ENCODE data around the gene APP.

Gene APP

GRCh38 chr21:25931765-25932164, 238.8 kb downstream of the APP start:
- TF ChIP-seq EZH2 (IDR thresholded peaks at IDR 0.05; ENCODE audit: borderline replicate concordance, low read length), result no peak
- TF ChIP-seq, protein P1, sequence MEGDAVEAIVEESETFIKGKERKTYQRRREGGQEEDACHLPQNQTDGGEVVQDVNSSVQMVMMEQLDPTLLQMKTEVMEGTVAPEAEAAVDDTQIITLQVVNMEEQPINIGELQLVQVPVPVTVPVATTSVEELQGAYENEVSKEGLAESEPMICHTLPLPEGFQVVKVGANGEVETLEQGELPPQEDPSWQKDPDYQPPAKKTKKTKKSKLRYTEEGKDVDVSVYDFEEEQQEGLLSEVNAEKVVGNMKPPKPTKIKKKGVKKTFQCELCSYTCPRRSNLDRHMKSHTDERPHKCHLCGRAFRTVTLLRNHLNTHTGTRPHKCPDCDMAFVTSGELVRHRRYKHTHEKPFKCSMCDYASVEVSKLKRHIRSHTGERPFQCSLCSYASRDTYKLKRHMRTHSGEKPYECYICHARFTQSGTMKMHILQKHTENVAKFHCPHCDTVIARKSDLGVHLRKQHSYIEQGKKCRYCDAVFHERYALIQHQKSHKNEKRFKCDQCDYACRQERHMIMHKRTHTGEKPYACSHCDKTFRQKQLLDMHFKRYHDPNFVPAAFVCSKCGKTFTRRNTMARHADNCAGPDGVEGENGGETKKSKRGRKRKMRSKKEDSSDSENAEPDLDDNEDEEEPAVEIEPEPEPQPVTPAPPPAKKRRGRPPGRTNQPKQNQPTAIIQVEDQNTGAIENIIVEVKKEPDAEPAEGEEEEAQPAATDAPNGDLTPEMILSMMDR (IDR thresholded peaks at IDR 0.05; ENCODE audit: low read length), result no peak
- no peaks in the 10 kb centered on the region for H3K9me3 ChIP-seq (ENCODE audit: low read length)

DNA sequence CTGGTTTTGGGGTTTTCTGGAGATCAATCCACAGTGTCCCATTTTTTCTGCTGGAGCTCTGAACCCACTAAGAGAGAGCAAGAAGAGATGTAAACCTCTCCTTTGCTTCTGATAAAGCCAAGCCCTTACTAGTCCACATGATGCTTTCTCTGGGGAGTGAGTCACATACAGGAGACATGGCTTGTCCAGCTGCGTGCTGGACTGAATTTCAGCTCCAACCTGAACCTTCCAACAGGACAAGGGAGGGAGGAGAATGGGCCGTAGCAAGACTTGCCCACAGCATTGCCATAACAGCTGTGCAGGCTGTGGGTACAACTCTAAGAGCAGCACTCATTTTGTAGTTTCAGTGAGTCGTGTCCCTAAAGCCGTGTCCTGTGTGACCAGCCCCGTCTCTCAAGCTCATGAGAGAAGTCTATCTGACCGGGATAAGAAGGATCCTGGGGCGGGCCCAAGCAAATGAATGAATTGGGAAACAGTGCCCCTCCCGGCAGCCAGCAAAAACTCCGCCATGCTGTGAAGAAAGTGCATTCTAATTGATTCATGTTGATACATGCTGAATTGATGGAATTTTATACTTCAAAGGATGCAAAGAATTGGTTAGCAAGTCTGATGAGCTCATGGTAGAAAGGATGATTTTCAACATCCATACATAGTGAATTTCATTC, 240.6 kb downstream of the APP start:
- peaks cover 4% of the 10 kb centered on the region for H3K4me1 ChIP-seq (ENCODE audit: insufficient read depth, low read length, severe bottlenecking)
- H3K79me2 ChIP-seq (ENCODE audit: insufficient read depth, low read length), result no peaks in the 10 kb centered on the region
- no peak overlapping the region for H3K4me3 ChIP-seq (ENCODE audit: low read depth, low read length, poor library complexity, severe bottlenecking)
- no peaks in the 10 kb centered on the region for H3K27me3 ChIP-seq (ENCODE audit: insufficient read depth, low read length)
- no peaks in the 10 kb centered on the region for H3K9me3 ChIP-seq (ENCODE audit: low read length)
- H3F3A ChIP-seq (ENCODE audit: insufficient read depth, low read length), result no peaks in the 10 kb centered on the region
- H2AFZ ChIP-seq (ENCODE audit: low read length), result no peak overlapping the region
- TF ChIP-seq, protein P1 (IDR thresholded peaks at IDR 0.05; ENCODE audit: low read length), result no peak
- no peak for TF ChIP-seq EZH2 (IDR thresholded peaks at IDR 0.05; ENCODE audit: borderline replicate concordance, low read length)
- H4K20me1 ChIP-seq (ENCODE audit: insufficient read depth, low read length), result no peaks in the 10 kb centered on the region
- no peak overlapping the region for H3K27ac ChIP-seq (ENCODE audit: low read depth, low read length, poor library complexity, severe bottlenecking)
- H3K36me3 ChIP-seq (ENCODE audit: insufficient read depth, low read length), result no peaks in the 10 kb centered on the region
- no peak overlapping the region for H3K4me2 ChIP-seq (ENCODE audit: low read length)
- no peaks in the 10 kb centered on the region for H3K9me2 ChIP-seq (ENCODE audit: low read depth, low read length)
- H3K9ac ChIP-seq (ENCODE audit: low read length), result no peak overlapping the region

More at GRCh38 chr21:25931765-25932164, 238.8 kb downstream of the APP start:
- no peaks in the 10 kb centered on the region for H3K79me2 ChIP-seq (ENCODE audit: insufficient read depth, low read length)
- H3K27me3 ChIP-seq (ENCODE audit: insufficient read depth, low read length), result no peaks in the 10 kb centered on the region
- H3K4me2 ChIP-seq (ENCODE audit: low read length), result no peak overlapping the region
- H3K36me3 ChIP-seq (ENCODE audit: insufficient read depth, low read length), result no peaks in the 10 kb centered on the region
- no peaks in the 10 kb centered on the region for H3K9me2 ChIP-seq (ENCODE audit: low read depth, low read length)
- H2AFZ ChIP-seq (ENCODE audit: low read length), result no peak overlapping the region
- no peak overlapping the region for H3K9ac ChIP-seq (ENCODE audit: low read length)
- H4K20me1 ChIP-seq (ENCODE audit: insufficient read depth, low read length), result no peaks in the 10 kb centered on the region
- no peak overlapping the region for H3K27ac ChIP-seq (ENCODE audit: low read depth, low read length, poor library complexity, severe bottlenecking)
- no peak overlapping the region for H3K4me3 ChIP-seq (ENCODE audit: low read depth, low read length, poor library complexity, severe bottlenecking)
- peaks cover 6% of the 10 kb centered on the region for H3K4me1 ChIP-seq (ENCODE audit: insufficient read depth, low read length, severe bottlenecking)
- H3F3A ChIP-seq (ENCODE audit: insufficient read depth, low read length), result no peaks in the 10 kb centered on the region

DNA sequence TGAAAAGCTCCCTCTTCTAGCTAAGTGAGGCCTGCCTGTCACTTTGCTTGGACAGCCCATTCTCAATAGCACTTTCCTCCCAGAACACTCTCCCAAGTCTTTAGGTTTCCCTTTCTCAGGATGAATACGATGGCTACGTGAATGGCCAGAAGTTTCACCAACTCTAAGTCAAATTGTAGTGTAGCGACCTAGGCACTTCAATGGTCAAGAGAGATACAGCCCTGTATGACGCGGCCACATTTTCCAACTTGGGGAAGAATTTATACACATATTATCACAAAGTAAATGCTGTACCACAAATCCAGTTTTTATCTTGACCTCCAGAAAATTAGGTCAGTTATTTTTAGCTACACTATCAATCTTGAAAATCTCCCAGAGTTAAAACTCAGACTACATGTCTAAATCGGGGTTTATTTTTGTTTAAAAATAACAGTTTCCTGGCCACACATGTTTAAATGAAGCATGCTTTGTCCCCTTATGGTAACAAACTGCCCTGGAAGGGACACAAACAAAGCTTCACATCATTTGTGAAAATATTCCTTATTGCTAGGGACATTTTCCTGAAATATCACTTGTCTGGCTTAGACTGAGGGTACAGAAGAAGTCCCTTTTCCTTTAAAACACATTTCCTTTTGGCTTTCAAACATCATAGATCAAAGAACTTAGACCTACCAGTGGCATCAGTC, 243.2 kb downstream of the APP start:
- Histone ChIP-seq H2AFZ (ENCODE audit: low read length) (no peak overlapping the region), H3K4me1 (ENCODE audit: insufficient read depth, low read length, severe bottlenecking) (no peaks in the 10 kb centered on the region), H3K4me3 (ENCODE audit: low read depth, low read length, poor library complexity, severe bottlenecking) (no peak overlapping the region), H3K9me2 (ENCODE audit: low read depth, low read length) (no peaks in the 10 kb centered on the region), H3K36me3 (ENCODE audit: insufficient read depth, low read length) (no peaks in the 10 kb centered on the region), H3F3A (ENCODE audit: insufficient read depth, low read length) (no peaks in the 10 kb centered on the region), H3K79me2 (ENCODE audit: insufficient read depth, low read length) (no peaks in the 10 kb centered on the region), H3K9ac (ENCODE audit: low read length) (no peak overlapping the region), H3K27ac (ENCODE audit: low read depth, low read length, poor library complexity, severe bottlenecking) (no peak overlapping the region), H4K20me1 (ENCODE audit: insufficient read depth, low read length) (no peaks in the 10 kb centered on the region), H3K27me3 (ENCODE audit: insufficient read depth, low read length) (no peaks in the 10 kb centered on the region), H3K4me2 (ENCODE audit: low read length) (no peak overlapping the region), H3K9me3 (ENCODE audit: low read length) (no peaks in the 10 kb centered on the region)
- TF ChIP-seq EZH2 (IDR thresholded peaks at IDR 0.05; ENCODE audit: borderline replicate concordance, low read length), result no peak
- TF ChIP-seq, protein P1 (IDR thresholded peaks at IDR 0.05; ENCODE audit: low read length), result no peak
